A549 (cell line): ENCODE measurements around the gene TRPM5. TPM values are rescaled to one million over a fixed set of nuclear protein-coding genes. Genes with fewer than 3 reads are reported as not detected.

ENCODE experiments used
- ATAC-seq, 2 experiments: fragments of 200-7000 bp in 1 of 2; fragments of >200 bp in 1 of 2; cut with Nextera tagmentation in 1 of 2; cut with Tn5 transposase in 1 of 2; 3 replicates each; pipeline versions ENCODE4 v1.8.0 to v1.9.1; 2018 to 2020; ENCODE audit warnings: mild to moderate bottlenecking in 1 of 2, moderate library complexity in 1 of 2
- CTCF ChIA-PET: fragments of 300-600 bp; sonication (Branson Sonifier 250); formaldehyde crosslinking; extraction: SDS; loops from one replicate; lab custom pipeline; 2021; ENCODE audit warnings: antibody characterized with exemption, inconsistent platforms; lab: Yijun Ruan, JAX
- POLR2A ChIA-PET: fragments of 350-600 bp; formaldehyde crosslinking; extraction: SDS; loops from one replicate; lab custom pipeline; 2021; ENCODE audit warnings: antibody characterized with exemption, inconsistent platforms; lab: Yijun Ruan, JAX
- DNase-seq, 2 experiments: peaks; one replicate each; pipeline versions ENCODE4 v3.0.0 to v3.0.0-alpha.2; 2011 to 2016; ENCODE audit warnings: low read depth in 1 of 2, low spot score in 1 of 2
- FAIRE-seq: peaks from 2 replicates; lab custom pipeline; 2011; peaks lifted over from hg19 to GRCh38; lab: Jason Lieb, UNC
- H3K27ac ChIP-seq, 2 experiments: fragments of >200 bp; sonication (Bioruptor Twin); formaldehyde crosslinking; 3 replicates each; pipeline ENCODE4 v1.5.1; 2016 to 2017
- H3K4me1 ChIP-seq: fragments of >200 bp; sonication (Bioruptor Twin); formaldehyde crosslinking; 3 replicates; pipeline ENCODE4 v1.6.1; 2016
- H3K4me2 ChIP-seq: fragments of >200 bp; sonication (Bioruptor Twin); formaldehyde crosslinking; 3 replicates; pipeline ENCODE4 v1.6.1; 2016
- H3K4me3 ChIP-seq: fragments of >200 bp; sonication (Bioruptor Twin); formaldehyde crosslinking; 3 replicates; pipeline ENCODE4 v1.5.1; 2016
- H3K9me3 ChIP-seq: fragments of >200 bp; sonication (Bioruptor Twin); formaldehyde crosslinking; 3 replicates; pipeline ENCODE4 v1.6.1; 2016
- CBX8 ChIP-seq: fragments of 200-600 bp; sonication (generic); IDR thresholded peaks from 2 replicates; pipeline ENCODE4 v1.6.1; 2016
- CHD4 ChIP-seq: fragments of 200-600 bp; sonication (generic); IDR thresholded peaks from 2 replicates; pipeline ENCODE4 v1.6.1; 2016; ENCODE audit warnings: antibody characterized with exemption, mild to moderate bottlenecking, borderline replicate concordance
- CTCF ChIP-seq: fragments of >200 bp; sonication (Bioruptor Twin); formaldehyde crosslinking; IDR thresholded peaks from 3 replicates; pipeline ENCODE4 v1.5.1; 2016
- EHF ChIP-seq: fragments of 250-450 bp; sonication (Bioruptor Pico); IDR thresholded peaks from 2 replicates; pipeline ENCODE4 v1.5.0; 2020; ENCODE audit warnings: mild to moderate bottlenecking
- EHMT2 ChIP-seq: fragments of 200-600 bp; sonication (generic); IDR thresholded peaks from 2 replicates; pipeline ENCODE4 v1.6.1; 2016; ENCODE audit warnings: antibody characterized with exemption, low read depth, mild to moderate bottlenecking, moderate library complexity
- EP300 ChIP-seq, 2 experiments: fragments of >200 bp; sonication (Bioruptor Twin); formaldehyde crosslinking; IDR thresholded peaks; 2 replicates in 1 of 2; 3 replicates in 1 of 2; pipeline ENCODE4 v1.6.1; 2016 to 2017
- HOXA7 ChIP-seq: fragments of 250-450 bp; sonication (Bioruptor Pico); IDR thresholded peaks from 2 replicates; pipeline ENCODE4 v1.5.0; 2020; ENCODE audit warnings: mild to moderate bottlenecking, moderate library complexity
- HOXB13 ChIP-seq: fragments of 250-450 bp; sonication (Bioruptor Pico); IDR thresholded peaks from 2 replicates; pipeline ENCODE4 v1.5.0; 2020; ENCODE audit warnings: low read depth, mild to moderate bottlenecking, moderate library complexity
- NR3C1 ChIP-seq: fragments of >200 bp; sonication (Bioruptor Twin); formaldehyde crosslinking; IDR thresholded peaks from 3 replicates; pipeline ENCODE4 v1.6.1; 2017
- POLR2A ChIP-seq: IDR thresholded peaks from 2 replicates; pipeline ENCODE4 v1.6.1; 2012; ENCODE audit warnings: mild to moderate bottlenecking, low read length
- RAD21 ChIP-seq, 2 experiments: fragments of >200 bp in 1 of 2; sonication (Bioruptor Twin) in 1 of 2; formaldehyde crosslinking in 1 of 2; IDR thresholded peaks in 1 of 2; conservative IDR thresholded peaks in 1 of 2; 2 replicates in 1 of 2; 3 replicates in 1 of 2; pipeline ENCODE4 v1.6.1; 2012 to 2018; ENCODE audit warnings: inconsistent platforms in 1 of 2
- RFX5 ChIP-seq: fragments of 450-650 bp; IDR thresholded peaks from 2 replicates; pipeline ENCODE4 v1.7.1; 2014; ENCODE audit warnings: antibody characterized with exemption, mild to moderate bottlenecking, moderate library complexity
- RNF2 ChIP-seq: fragments of 200-600 bp; sonication (generic); IDR thresholded peaks from 2 replicates; pipeline ENCODE4 v1.6.1; 2016; ENCODE audit warnings: low read depth, mild to moderate bottlenecking, antibody characterized with exemption, moderate library complexity, borderline replicate concordance
- SMC3 ChIP-seq: fragments of >200 bp; sonication (Bioruptor Twin); formaldehyde crosslinking; IDR thresholded peaks from 3 replicates; pipeline ENCODE4 v1.6.1; 2018; ENCODE audit warnings: inconsistent platforms
- TFCP2L1 ChIP-seq: fragments of 250-450 bp; sonication (Bioruptor Pico); IDR thresholded peaks from 2 replicates; pipeline ENCODE4 v1.5.0; 2021; ENCODE audit warnings: mild to moderate bottlenecking
- TP53 ChIP-seq: fragments of 250-450 bp; sonication (Bioruptor Pico); IDR thresholded peaks from 2 replicates; pipeline ENCODE4 v1.5.0; 2021; ENCODE audit warnings: mild to moderate bottlenecking, moderate library complexity
- ZC3H11A ChIP-seq: fragments of 450-650 bp; IDR thresholded peaks from 2 replicates; pipeline ENCODE4 v1.6.1; 2014; ENCODE audit warnings: antibody characterized with exemption, mild to moderate bottlenecking
- ZFP36 ChIP-seq: fragments of 450-650 bp; IDR thresholded peaks from 2 replicates; pipeline ENCODE4 v1.6.1; 2014; ENCODE audit warnings: borderline replicate concordance; ENCODE audit not compliant: partially characterized antibody
- WGBS: methylation state at CpG from one replicate; pipeline ENCODE4 v1.1.6; 2017; ENCODE audit errors: missing lambda C conversion rate; 5-methylcytosine and 5-hydroxymethylcytosine counted together
- polyA plus RNA-seq, 4 experiments: library from polyadenylated mRNA; depleted of rRNA in 3 of 4; stranded (reverse); fragments of >200 nt; fragmentation: RNase III in 1 of 4; extraction: RNeasy Plus Mini Kit Qiagen cat#74134 plus additional on column Dnase treatment in 1 of 4; gene quantifications; 2 replicates in 3 of 4; 3 replicates in 1 of 4; pipeline ENCODE4 v1.2.3, GENCODE V29; 2011 to 2017
- TF ChIP-seq, protein P1 (sequence below): fragments of >200 bp; sonication (Bioruptor Twin); formaldehyde crosslinking; IDR thresholded peaks from 2 replicates; pipeline ENCODE4 v1.6.1; 2016
- TF ChIP-seq, protein P2 (sequence below): IDR thresholded peaks from 2 replicates; pipeline ENCODE4 v1.6.1; 2012
- TF ChIP-seq, protein P3 (sequence below): fragments of 250-450 bp; sonication (Bioruptor Pico); IDR thresholded peaks from 2 replicates; pipeline ENCODE4 v1.5.0; 2021; ENCODE audit warnings: mild to moderate bottlenecking, moderate library complexity, borderline replicate concordance

Gene TRPM5
- polyA plus RNA-seq, 2 of the 4 experiments (the other 2 are of a cell fraction), result not detected

DNA sequence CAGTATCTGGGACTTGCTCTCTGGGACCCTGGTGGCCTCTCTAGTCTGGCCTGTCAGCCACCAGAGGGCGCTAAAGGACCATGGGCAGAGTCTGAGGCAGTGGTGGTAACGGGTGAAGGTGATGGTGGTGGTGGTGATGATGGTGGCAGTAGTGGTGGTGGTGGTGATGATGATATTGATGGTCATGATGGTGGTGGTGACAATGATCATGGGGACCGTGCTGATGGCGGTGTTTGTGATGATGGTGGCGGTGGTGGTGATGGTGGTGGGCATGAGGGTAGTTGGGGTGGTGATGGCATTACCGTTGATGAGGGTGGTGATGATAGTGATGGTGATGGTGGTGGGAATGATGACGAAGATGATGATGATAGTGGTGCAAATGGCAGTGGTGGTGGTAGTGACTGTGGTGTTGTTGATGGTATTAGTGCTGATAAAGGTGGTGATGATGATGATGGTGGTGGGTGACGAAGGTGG lies 16.0 kb downstream of the TRPM5 start:
- no peaks in the 10 kb centered on the region for H3K9me3 ChIP-seq
- ATAC-seq (peak; percentile 49 to 92; a peak in 3 of 6 replicates), FAIRE-seq (no peak), DNase-seq (peak; percentile 56 to 68)
- no peak overlapping the region for H3K4me2 ChIP-seq
- POLR2A ChIA-PET, result no interaction called here
- 47% methylated on average over 8 of the region's 8 CpGs for WGBS
- no peak overlapping the region for H3K4me3 ChIP-seq
- H3K4me1 ChIP-seq, result no peaks in the 10 kb centered on the region
- H3K27ac ChIP-seq, result no peak overlapping the region
- peak; percentile 88 for TF ChIP-seq SMC3
- no peak for TF ChIP-seq HOXA7 (CRISPR knock-in tag)
- TF ChIP-seq CTCF, result peak; percentile 62
- no peak for TF ChIP-seq CHD4
- peak; percentile 87 to 95 for TF ChIP-seq RAD21 (conservative IDR thresholded peaks at IDR 0.05 in 1 of 2, IDR thresholded peaks at IDR 0.05 in 1 of 2)
- no peak for TF ChIP-seq POLR2A
- CTCF ChIA-PET, result interaction anchor here (0.7 to 31.0 kb wide), 10 partner anchors 19 to 464 kb away, joined by 3 to 903 read pairs (median 3); partner anchors contain the start of genes C11orf21 and TSPAN32

DNA sequence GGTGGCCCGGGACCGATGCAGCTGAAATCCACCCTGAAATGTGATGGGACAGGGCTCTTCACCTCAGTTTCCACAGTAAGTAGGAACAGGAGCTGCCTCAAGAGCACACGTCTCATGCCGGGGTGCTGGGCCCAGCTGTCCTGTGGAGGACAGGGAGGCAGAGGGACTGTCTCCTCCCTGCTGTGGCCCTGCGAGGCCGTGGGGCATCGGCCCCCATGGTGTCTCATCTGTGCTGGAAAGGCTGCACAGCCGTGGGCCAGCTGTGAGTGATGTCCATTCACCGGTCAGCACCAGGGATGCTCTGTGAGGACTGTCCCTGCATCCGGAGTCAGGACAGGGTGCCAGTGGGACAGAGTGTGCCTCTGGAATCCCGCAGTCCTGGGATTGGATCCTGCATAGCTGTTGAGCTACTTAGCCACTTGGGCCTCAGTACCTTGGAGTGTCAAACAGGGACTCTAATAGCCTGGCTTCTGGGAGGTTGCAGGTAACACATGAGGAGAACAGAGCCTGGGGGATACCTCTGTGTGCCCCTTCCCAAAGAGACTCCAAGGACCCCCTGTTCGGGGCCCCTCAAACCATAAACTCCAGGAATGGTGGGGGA lies 16.5 kb downstream of the TRPM5 start:
- no peak overlapping the region for H3K27ac ChIP-seq
- no peaks in the 10 kb centered on the region for H3K4me1 ChIP-seq
- no peak for DNase-seq
- ChIA-PET CTCF (interaction anchor here (0.7 to 31.0 kb wide), 15 partner anchors 9 to 492 kb away, joined by 3 to 903 read pairs (median 3); partner anchors contain the start of genes C11orf21 and TSPAN32), POLR2A (no interaction called here)
- ATAC-seq, result peak in 1 of 2 experiments; percentile 49; a peak in 3 of 6 replicates
- H3K9me3 ChIP-seq, result no peaks in the 10 kb centered on the region
- no peak for TF ChIP-seq NR3C1
- no peak for TF ChIP-seq EHMT2
- TF ChIP-seq RFX5, result no peak
- no peak for TF ChIP-seq CTCF
- no peak for TF ChIP-seq ZFP36
- TF ChIP-seq EHF, result no peak
- TF ChIP-seq, protein P1, sequence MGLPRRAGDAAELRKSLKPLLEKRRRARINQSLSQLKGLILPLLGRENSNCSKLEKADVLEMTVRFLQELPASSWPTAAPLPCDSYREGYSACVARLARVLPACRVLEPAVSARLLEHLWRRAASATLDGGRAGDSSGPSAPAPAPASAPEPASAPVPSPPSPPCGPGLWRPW, result no peak
- 41% methylated on average over 6 of the region's 12 CpGs for WGBS
- no peak overlapping the region for H3K4me2 ChIP-seq
- FAIRE-seq, result no peak
- no peak overlapping the region for H3K4me3 ChIP-seq

DNA sequence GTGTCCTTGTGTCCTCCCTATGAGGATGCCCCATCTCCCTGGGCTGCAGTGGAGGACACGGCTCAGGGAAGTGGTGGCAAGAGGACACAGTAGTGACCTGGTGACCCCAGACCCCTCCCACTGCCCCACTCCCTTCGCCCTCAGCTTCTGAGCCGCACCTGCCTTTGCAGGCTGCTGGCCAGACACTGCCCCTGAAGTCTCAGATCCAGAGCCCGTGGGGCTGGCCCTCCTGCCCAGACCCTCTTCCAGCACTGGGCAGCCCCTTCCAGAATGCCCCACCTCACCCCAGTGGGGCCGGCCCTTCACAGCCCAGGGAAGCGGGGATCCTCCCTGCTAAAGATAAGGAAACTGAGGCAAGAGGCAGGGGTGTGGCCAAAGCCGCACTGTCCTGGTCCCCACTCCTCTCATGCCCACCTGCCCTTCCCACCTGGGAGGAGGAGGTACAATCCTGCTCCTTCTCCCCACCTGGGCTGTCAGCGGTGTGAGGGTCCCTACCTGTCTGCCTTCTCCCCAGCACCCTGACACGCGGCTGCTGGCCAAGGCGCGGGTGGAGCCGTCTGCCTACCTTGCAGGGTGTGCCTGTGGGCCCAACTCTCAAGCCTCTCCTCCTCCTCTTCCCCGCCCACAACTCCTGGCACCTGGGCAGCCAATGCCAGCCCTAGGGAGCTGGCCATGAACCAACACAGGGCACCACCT lies 17.3 kb downstream of the TRPM5 start:
- ChIA-PET CTCF (interaction anchor here (0.7 to 31.0 kb wide), 13 partner anchors 8 to 493 kb away, joined by 3 to 903 read pairs (median 3); partner anchors contain the start of genes C11orf21 and TSPAN32), POLR2A (no interaction called here)
- FAIRE-seq, result no peak
- Histone ChIP-seq H3K9me3 (no peaks in the 10 kb centered on the region), H3K27ac (no peak overlapping the region), H3K4me2 (no peak overlapping the region), H3K4me3 (no peak overlapping the region), H3K4me1 (no peaks in the 10 kb centered on the region)
- DNase-seq, result no peak
- TF ChIP-seq TFCP2L1 (CRISPR knock-in tag) (no peak), ZC3H11A (no peak), HOXB13 (CRISPR knock-in tag) (no peak), ZFP36 (no peak), TP53 (CRISPR knock-in tag) (no peak), CBX8 (no peak), EP300 (IDR thresholded peaks at IDR 0.05) (no peak), EHMT2 (no peak), RNF2 (no peak), SMC3 (no peak)
- TF ChIP-seq, protein P2, sequence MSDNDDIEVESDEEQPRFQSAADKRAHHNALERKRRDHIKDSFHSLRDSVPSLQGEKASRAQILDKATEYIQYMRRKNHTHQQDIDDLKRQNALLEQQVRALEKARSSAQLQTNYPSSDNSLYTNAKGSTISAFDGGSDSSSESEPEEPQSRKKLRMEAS, result no peak
- TF ChIP-seq, protein P3, sequence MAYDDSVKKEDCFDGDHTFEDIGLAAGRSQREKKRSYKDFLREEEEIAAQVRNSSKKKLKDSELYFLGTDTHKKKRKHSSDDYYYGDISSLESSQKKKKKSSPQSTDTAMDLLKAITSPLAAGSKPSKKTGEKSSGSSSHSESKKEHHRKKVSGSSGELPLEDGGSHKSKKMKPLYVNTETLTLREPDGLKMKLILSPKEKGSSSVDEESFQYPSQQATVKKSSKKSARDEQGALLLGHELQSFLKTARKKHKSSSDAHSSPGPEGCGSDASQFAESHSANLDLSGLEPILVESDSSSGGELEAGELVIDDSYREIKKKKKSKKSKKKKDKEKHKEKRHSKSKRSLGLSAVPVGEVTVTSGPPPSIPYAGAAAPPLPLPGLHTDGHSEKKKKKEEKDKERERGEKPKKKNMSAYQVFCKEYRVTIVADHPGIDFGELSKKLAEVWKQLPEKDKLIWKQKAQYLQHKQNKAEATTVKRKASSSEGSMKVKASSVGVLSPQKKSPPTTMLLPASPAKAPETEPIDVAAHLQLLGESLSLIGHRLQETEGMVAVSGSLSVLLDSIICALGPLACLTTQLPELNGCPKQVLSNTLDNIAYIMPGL (CRISPR knock-in tag), result no peak
- TF ChIP-seq, protein P1, result no peak
- no peak; a peak in 1 of 6 replicates for ATAC-seq
- WGBS, result 48% methylated on average over 11 of the region's 14 CpGs
